H1 (cell line): Measurements from ENCODE around the gene SND1. TPM values are rescaled to one million over a fixed set of nuclear protein-coding genes. Genes with fewer than 3 reads are reported as not detected.

Experiments used
- CTCF ChIA-PET: fragments of 300-600 bp; sonication (Branson Sonifier 250); formaldehyde crosslinking; loops from one replicate; lab custom pipeline; 2021; ENCODE audit not compliant: partially characterized antibody; lab: Charles Lee
- POLR2A ChIA-PET: fragments of 300-600 bp; sonication (Branson Sonifier 250); formaldehyde crosslinking; loops from one replicate; lab custom pipeline; 2021; ENCODE audit warnings: inconsistent platforms; ENCODE audit not compliant: partially characterized antibody; lab: Charles Lee
- DNase-seq, 2 experiments: peaks; one replicate each; pipeline versions ENCODE4 v3.0.0 to v3.0.0-alpha.2; 2010 to 2022; ENCODE audit warnings: low spot score in 2 of 2, low read depth in 1 of 2, mixed read lengths in 1 of 2
- FAIRE-seq: peaks from 2 replicates; lab custom pipeline; 2011; peaks lifted over from hg19 to GRCh38; lab: Jason Lieb, UNC
- H2AFZ ChIP-seq: 2 replicates; pipeline ENCODE4 v1.8.1; 2012; ENCODE audit warnings: low read length, inconsistent platforms
- H2AK5ac ChIP-seq: 2 replicates; pipeline ENCODE4 v1.6.1; 2013; ENCODE audit warnings: low read depth, low read length
- H2BK120ac ChIP-seq: replicated peaks from 2 replicates; pipeline ENCODE3; 2013; ENCODE audit warnings: low read depth, low read length, inconsistent platforms
- H2BK12ac ChIP-seq: 2 replicates; pipeline ENCODE4 v1.6.1; 2013; ENCODE audit warnings: low read depth, low read length
- H2BK15ac ChIP-seq: 2 replicates; pipeline ENCODE4 v1.6.1; 2013; ENCODE audit warnings: low read length
- H2BK20ac ChIP-seq: 2 replicates; pipeline ENCODE4 v1.6.1; 2013; ENCODE audit warnings: low read length
- H2BK5ac ChIP-seq: 2 replicates; pipeline ENCODE4 v1.6.1; 2013; ENCODE audit warnings: low read depth, low read length
- H3K14ac ChIP-seq: 2 replicates; pipeline ENCODE4 v1.6.1; 2013; ENCODE audit warnings: inconsistent platforms; ENCODE audit not compliant: insufficient read length
- H3K18ac ChIP-seq: 2 replicates; pipeline ENCODE4 v1.6.1; 2013; ENCODE audit warnings: low read length; ENCODE audit errors: extremely low read depth
- H3K23ac ChIP-seq: 2 replicates; pipeline ENCODE4 v1.6.1; 2013; ENCODE audit warnings: inconsistent platforms; ENCODE audit not compliant: insufficient read length
- H3K23me2 ChIP-seq: 2 replicates; pipeline ENCODE4 v1.6.1; 2013; ENCODE audit warnings: low read depth, low read length
- H3K27ac ChIP-seq: 2 replicates; pipeline ENCODE4 v1.6.1; 2011; ENCODE audit warnings: low read depth, low read length, inconsistent platforms
- H3K27me3 ChIP-seq, 4 experiments: replicated peaks in 1 of 4; 1 replicate in 1 of 4; 2 replicates in 3 of 4; pipeline versions ENCODE4 v1.6.1 to v1.8.1; 2011 to 2013; ENCODE audit warnings: low read length in 3 of 4, mild to moderate bottlenecking in 3 of 4, inconsistent platforms in 2 of 4, mixed read lengths in 2 of 4, moderate library complexity in 1 of 4; ENCODE audit not compliant: control insufficient read depth in 3 of 4, insufficient read depth in 3 of 4; ENCODE audit errors: extremely low read depth in 1 of 4
- H3K36me3 ChIP-seq, 4 experiments: 2 replicates each; pipeline versions ENCODE4 v1.6.1 to v1.8.1; 2011 to 2013; ENCODE audit warnings: mild to moderate bottlenecking in 4 of 4, low read length in 3 of 4, moderate library complexity in 2 of 4, control low read depth in 1 of 4, inconsistent platforms in 1 of 4; ENCODE audit not compliant: insufficient read depth in 4 of 4, control insufficient read depth in 2 of 4
- H3K4ac ChIP-seq: replicated peaks from 2 replicates; pipeline ENCODE3; 2013; ENCODE audit warnings: low read length, low read depth, mixed read lengths, inconsistent platforms; ENCODE audit not compliant: insufficient read length
- H3K4me1 ChIP-seq, 4 experiments: replicated peaks in 1 of 4; 1 replicate in 1 of 4; 2 replicates in 3 of 4; pipeline versions ENCODE4 v1.6.1 to v1.8.1; 2011 to 2013; ENCODE audit warnings: low read length in 3 of 4, inconsistent platforms in 2 of 4, mixed read lengths in 1 of 4; ENCODE audit not compliant: insufficient read depth in 4 of 4, control insufficient read depth in 3 of 4
- H3K4me2 ChIP-seq, 2 experiments: 2 replicates each; pipeline versions ENCODE4 v1.6.1 to v1.8.1; 2011 to 2013; ENCODE audit warnings: low read depth in 2 of 2, low read length in 2 of 2, control low read depth in 1 of 2, inconsistent platforms in 1 of 2, mild to moderate bottlenecking in 1 of 2; ENCODE audit not compliant: insufficient read depth in 1 of 2
- H3K4me3 ChIP-seq, 4 experiments: fragments of 200-600, 300-600 bp in 1 of 4; sonication (generic), shearing (Covaris generic), sonication (Bioruptor Twin) in 1 of 4; 2 replicates each; pipeline versions ENCODE4 v1.5.1 to v1.8.1; 2011 to 2016; ENCODE audit warnings: low read length in 4 of 4, low read depth in 3 of 4, control low read depth in 2 of 4, inconsistent platforms in 2 of 4, mild to moderate bottlenecking in 2 of 4, mixed read lengths in 1 of 4, moderate library complexity in 1 of 4; ENCODE audit not compliant: insufficient read depth in 2 of 4; ENCODE audit errors: extremely low read depth in 1 of 4
- H3K56ac ChIP-seq: replicated peaks from 2 replicates; pipeline ENCODE3; 2013; ENCODE audit warnings: low read depth, mild to moderate bottlenecking, mixed read lengths, low read length, inconsistent platforms; ENCODE audit not compliant: insufficient read length
- H3K79me1 ChIP-seq: 2 replicates; pipeline ENCODE4 v1.6.1; 2013; ENCODE audit warnings: low read depth, low read length, control low read depth
- H3K79me2 ChIP-seq, 2 experiments: 2 replicates each; pipeline versions ENCODE4 v1.6.1 to v1.8.1; 2012 to 2013; ENCODE audit warnings: low read length in 2 of 2, mild to moderate bottlenecking in 2 of 2, inconsistent platforms in 1 of 2; ENCODE audit not compliant: insufficient read depth in 2 of 2, control insufficient read depth in 1 of 2
- H3K9ac ChIP-seq, 4 experiments: replicated peaks in 1 of 4; 1 replicate in 1 of 4; 2 replicates in 3 of 4; pipeline versions ENCODE4 v1.6.1 to v1.8.1; 2011 to 2013; ENCODE audit warnings: low read depth in 3 of 4, low read length in 3 of 4, control low read depth in 2 of 4, mild to moderate bottlenecking in 2 of 4, moderate library complexity in 2 of 4, inconsistent platforms in 1 of 4; ENCODE audit errors: extremely low read depth in 1 of 4
- H3K9me3 ChIP-seq, 2 experiments: 2 replicates each; pipeline versions ENCODE4 v1.6.1 to v1.8.1; 2012 to 2013; ENCODE audit warnings: mild to moderate bottlenecking in 2 of 2, moderate library complexity in 2 of 2, control low read depth in 1 of 2, inconsistent platforms in 1 of 2, low read depth in 1 of 2, low read length in 1 of 2, mixed read lengths in 1 of 2; ENCODE audit not compliant: insufficient read depth in 2 of 2
- H4K20me1 ChIP-seq, 2 experiments: replicated peaks in 1 of 2; 2 replicates each; pipeline versions ENCODE3 to v1.8.1; 2011 to 2013; ENCODE audit warnings: inconsistent platforms in 2 of 2, low read length in 2 of 2, mild to moderate bottlenecking in 1 of 2; ENCODE audit not compliant: insufficient read depth in 2 of 2, control insufficient read depth in 1 of 2
- H4K5ac ChIP-seq: 2 replicates; pipeline ENCODE4 v1.6.1; 2013; ENCODE audit warnings: low read length, low read depth, mixed read lengths, inconsistent platforms; ENCODE audit not compliant: insufficient read length
- H4K8ac ChIP-seq: 2 replicates; pipeline ENCODE4 v1.8.0; 2013; ENCODE audit warnings: mild to moderate bottlenecking, moderate library complexity, low read length, inconsistent platforms; ENCODE audit not compliant: insufficient read depth; ENCODE audit errors: extremely low read depth
- H4K91ac ChIP-seq: replicated peaks from 2 replicates; pipeline ENCODE3; 2013; ENCODE audit warnings: low read length, mixed read lengths, inconsistent platforms; ENCODE audit not compliant: insufficient read length
- GABPA ChIP-seq: IDR thresholded peaks from 2 replicates; pipeline ENCODE4 v1.6.1; 2011; ENCODE audit warnings: mild to moderate bottlenecking, low read length, moderate library complexity, borderline replicate concordance; ENCODE audit not compliant: insufficient read depth
- TAF1 ChIP-seq: IDR thresholded peaks from 2 replicates; pipeline ENCODE4 v1.6.1; 2011; ENCODE audit warnings: mild to moderate bottlenecking, low read depth, low read length
- WGBS, 2 experiments: shearing (Covaris generic) in 1 of 2; methylation state at CpG; one replicate each; pipeline versions ENCODE4 v1.1.6 to v1.1.7; 2013 to 2015; ENCODE audit warnings: low lambda C conversion rate in 2 of 2, mixed read lengths in 2 of 2, inconsistent platforms in 1 of 2, low coverage in 1 of 2, missing lambda C conversion rate in 1 of 2; ENCODE audit not compliant: insufficient replicate concordance in 2 of 2, insufficient coverage in 1 of 2, insufficient read length in 1 of 2; ENCODE audit errors: extremely low coverage in 1 of 2, missing lambda C conversion rate in 1 of 2; 5-methylcytosine and 5-hydroxymethylcytosine counted together
- polyA plus RNA-seq, 7 experiments: library from polyadenylated mRNA; depleted of rRNA in 3 of 7; stranded (reverse) in 5 of 7; unstranded in 2 of 7; fragments of >200 nt in 5 of 7; fragments of 200-250 nt in 2 of 7; gene quantifications; 1 replicate in 5 of 7; 2 replicates in 1 of 7; 4 replicates in 1 of 7; pipeline versions ENCODE4 v1.2.1 to v1.2.3, GENCODE V29; 2011 to 2013; ENCODE audit warnings: missing spikeins in 2 of 7, mixed read lengths in 2 of 7
- total RNA-seq: library from RNA; stranded (reverse); fragmentation: NEBNext Ultra II Directional; extraction: Animal tissue kit (Norgen Biotek cat#: 25700); gene quantifications from 2 replicates; pipeline ENCODE4 v1.2.1, GENCODE V29; 2021

SND1 gene
- total and polyA plus RNA-seq, 2 of the 8 experiments (the other 6 are each of a cell fraction or from before 2014, with no cell fraction given): 122 to 290 TPM

DNA sequence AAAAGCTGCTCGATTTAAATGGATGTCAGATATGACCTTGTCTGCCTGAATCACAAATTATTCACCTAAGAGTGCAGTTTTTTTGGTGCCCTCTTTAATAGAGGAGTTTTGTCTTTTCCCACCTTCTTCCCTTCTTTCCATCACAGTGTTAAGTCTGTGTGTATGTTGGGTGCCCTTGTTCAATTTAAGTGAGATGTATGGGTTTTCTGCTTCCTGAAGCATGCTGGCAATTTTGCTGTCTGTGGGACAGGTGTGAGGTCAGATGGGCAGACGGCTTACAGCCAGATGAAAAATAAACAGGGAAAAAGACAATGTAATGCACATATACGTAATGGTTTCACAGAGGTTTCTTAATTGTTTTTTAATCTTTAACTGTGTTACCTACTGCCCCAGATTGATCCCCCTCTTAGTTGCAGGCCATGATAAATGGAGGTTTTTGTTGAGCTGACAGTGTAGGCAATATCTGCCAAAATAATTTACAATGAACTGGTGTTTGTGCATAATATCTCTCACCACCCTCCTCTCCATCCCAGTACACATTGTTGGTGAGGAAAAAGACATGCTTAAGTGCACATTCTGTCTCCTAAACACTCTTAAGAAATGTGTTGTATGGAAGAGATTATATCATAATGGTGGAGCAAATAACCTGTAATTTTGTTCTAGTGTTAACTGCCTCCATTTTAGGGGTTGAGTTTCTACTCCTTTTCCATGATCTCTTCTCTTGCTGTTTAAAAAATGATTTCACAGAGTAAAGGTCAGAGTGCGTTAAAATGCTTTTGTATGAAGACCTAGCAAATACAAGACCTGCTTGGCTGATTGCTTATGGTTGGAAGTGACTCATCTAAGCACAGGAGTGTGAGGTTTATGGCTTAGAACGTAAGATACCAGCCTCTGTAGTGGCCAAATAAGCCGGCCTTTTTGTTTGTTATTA lies 255.4 kb downstream of the SND1 start:
- H2AK5ac ChIP-seq: no peak overlapping the region
- ChIA-PET CTCF (no interaction called here), POLR2A (interaction anchor here (1.0 kb wide), 1 partner anchor 29 kb away, joined by 3 read pairs; no protein-coding TSS in a partner anchor)
- H3K18ac ChIP-seq: no peak overlapping the region
- no peak overlapping the region for H2AFZ ChIP-seq
- H3K23ac ChIP-seq: no peak overlapping the region
- no peak overlapping the region for H3K27ac ChIP-seq
- no peak overlapping the region for H4K91ac ChIP-seq
- peaks cover 0 to 3% of the 10 kb centered on the region in 2 experiments for H4K20me1 ChIP-seq
- no peak overlapping the region for H3K4ac ChIP-seq
- no peak overlapping the region for H2BK20ac ChIP-seq
- H4K8ac ChIP-seq: no peak overlapping the region
- H3K9me3 ChIP-seq: no peaks in the 10 kb centered on the region
- DNase-seq (no peak), FAIRE-seq (no peak)
- no peaks in the 10 kb centered on the region; the same call in 1 of the 2 replicates for H3K79me1 ChIP-seq
- no peak overlapping the region for H3K9ac ChIP-seq
- no peak overlapping the region for H2BK5ac ChIP-seq
- TF ChIP-seq TAF1: no peak
- TF ChIP-seq GABPA: no peak
- H3K56ac ChIP-seq: no peak overlapping the region
- H3K4me2 ChIP-seq: no peak overlapping the region
- no peaks in the 10 kb centered on the region for H3K27me3 ChIP-seq
- no peak overlapping the region for H3K14ac ChIP-seq
- no peak overlapping the region for H2BK12ac ChIP-seq
- H3K36me3 ChIP-seq: peaks cover 0 to 4% (median 0%) of the 10 kb centered on the region in 4 experiments; a peak in 3 of 8 replicates
- H2BK120ac ChIP-seq: no peak overlapping the region
- H4K5ac ChIP-seq: no peak overlapping the region
- peaks cover 0 to 17% of the 10 kb centered on the region in 2 experiments; a peak in 1 of 4 replicates for H3K79me2 ChIP-seq
- H3K23me2 ChIP-seq: no peaks in the 10 kb centered on the region
- H2BK15ac ChIP-seq: no peak overlapping the region
- H3K4me1 ChIP-seq: peaks cover under 1 to 15% (median 14%) of the 10 kb centered on the region in 4 experiments
- 82% methylated on average over 6 of the region's 6 CpGs; no CpG with 5 or more reads in 1 of the 2 experiments for WGBS, 2 experiments
- H3K4me3 ChIP-seq: no peak overlapping the region
